Endothelial cell of umbilical vein (primary cell): ENCODE measurements around the gene AHI1. TPM values are rescaled to one million over a fixed set of nuclear protein-coding genes. Genes with fewer than 3 reads are reported as not detected.

Source experiments
- BruUV-seq: library from RNA; stranded (reverse); fragments of 400-500 nt; replicated peaks from 2 replicates; lab custom pipeline; 2021; lab: Mats Ljungman, UMichigan
- CTCF ChIA-PET: fragments of 300-600, 350-600 bp; sonication (Branson Sonifier 250); formaldehyde crosslinking; loops from one replicate; lab custom pipeline; 2021; ENCODE audit warnings: antibody characterized with exemption, inconsistent platforms; lab: Charles Lee
- POLR2A ChIA-PET: fragments of 300-600, 350-600 bp; sonication (Branson Sonifier 250); formaldehyde crosslinking; loops from one replicate; lab custom pipeline; 2021; ENCODE audit warnings: antibody characterized with exemption, inconsistent platforms; lab: Charles Lee
- DNase-seq: peaks from one replicate; pipeline ENCODE4 v3.0.0-alpha.2; 2011; ENCODE audit warnings: low read depth, low spot score
- FAIRE-seq: peaks from 2 replicates; lab custom pipeline; 2011; peaks lifted over from hg19 to GRCh38; lab: Jason Lieb, UNC
- H2AFZ ChIP-seq: 2 replicates; pipeline ENCODE4 v1.6.0; 2012; ENCODE audit warnings: low read depth, low read length, control low read depth, inconsistent platforms
- H3K27ac ChIP-seq: 2 replicates; pipeline ENCODE4 v1.5.1; 2011; ENCODE audit warnings: low read depth, mild to moderate bottlenecking, control low read depth, low read length, moderate library complexity; ENCODE audit not compliant: insufficient read depth
- H3K27me3 ChIP-seq, 2 experiments: 2 replicates each; pipeline versions ENCODE4 v1.6.0 to v1.6.1; 2011; ENCODE audit warnings: low read length in 2 of 2, mixed read lengths in 1 of 2; ENCODE audit not compliant: control insufficient read depth in 2 of 2, insufficient read depth in 2 of 2
- H3K36me3 ChIP-seq, 2 experiments: 2 replicates in 1 of 2; 3 replicates in 1 of 2; pipeline ENCODE4 v1.5.1; 2011; ENCODE audit warnings: low read length in 2 of 2, mild to moderate bottlenecking in 1 of 2, moderate library complexity in 1 of 2; ENCODE audit not compliant: control insufficient read depth in 2 of 2, insufficient read depth in 2 of 2; ENCODE audit errors: extremely low read depth in 1 of 2
- H3K4me1 ChIP-seq: 3 replicates; pipeline ENCODE4 v1.5.1; 2011; ENCODE audit warnings: mild to moderate bottlenecking, low read length; ENCODE audit not compliant: control insufficient read depth, insufficient read depth; ENCODE audit errors: extremely low read depth
- H3K4me2 ChIP-seq: 2 replicates; pipeline ENCODE4 v1.6.1; 2011; ENCODE audit warnings: low read length, control low read depth, mixed read lengths; ENCODE audit not compliant: insufficient read depth
- H3K4me3 ChIP-seq, 3 experiments: fragments of 200-600 bp in 1 of 3; sonication (generic), shearing (Covaris generic) in 1 of 3; replicated peaks in 1 of 3; 2 replicates each; pipeline ENCODE4 v1.5.1; 2011 to 2016; ENCODE audit warnings: control low read depth in 3 of 3, low read length in 3 of 3, mild to moderate bottlenecking in 2 of 3, inconsistent platforms in 1 of 3, low read depth in 1 of 3, moderate library complexity in 1 of 3; ENCODE audit not compliant: insufficient read depth in 1 of 3
- H3K79me2 ChIP-seq: 2 replicates; pipeline ENCODE4 v1.6.0; 2012; ENCODE audit warnings: low read length, inconsistent platforms; ENCODE audit not compliant: control insufficient read depth, insufficient read depth
- H3K9ac ChIP-seq: replicated peaks from 2 replicates; pipeline ENCODE3; 2011; ENCODE audit warnings: low read length, control low read depth; ENCODE audit not compliant: insufficient read depth; ENCODE audit errors: extremely low read depth
- H3K9me1 ChIP-seq: replicated peaks from 3 replicates; pipeline ENCODE4 v1.6.0; 2011; ENCODE audit warnings: mild to moderate bottlenecking, low read length; ENCODE audit not compliant: control insufficient read depth, insufficient read depth; ENCODE audit errors: extremely low read depth
- H3K9me3 ChIP-seq: replicated peaks from 2 replicates; pipeline ENCODE4 v1.5.1; 2012; ENCODE audit warnings: low read length, inconsistent platforms; ENCODE audit not compliant: control insufficient read depth, insufficient read depth
- H4K20me1 ChIP-seq: replicated peaks from 2 replicates; pipeline ENCODE3; 2011; ENCODE audit warnings: mild to moderate bottlenecking, low read length; ENCODE audit not compliant: control insufficient read depth, insufficient read depth; ENCODE audit errors: extremely low read depth
- EZH2 ChIP-seq: IDR thresholded peaks from 2 replicates; pipeline ENCODE4 v1.6.1; 2012; ENCODE audit warnings: borderline replicate concordance, low read depth, mild to moderate bottlenecking, moderate library complexity, low read length, inconsistent platforms; ENCODE audit not compliant: severe bottlenecking
- FOS ChIP-seq: IDR thresholded peaks from 2 replicates; pipeline ENCODE4 v1.6.1; 2011; ENCODE audit warnings: mild to moderate bottlenecking, low read length, moderate library complexity, borderline replicate concordance; ENCODE audit not compliant: insufficient read depth
- GATA2 ChIP-seq: IDR thresholded peaks from 2 replicates; pipeline ENCODE4 v1.7.0; 2011; ENCODE audit warnings: low read depth, mild to moderate bottlenecking, moderate library complexity, mixed read lengths, low read length; ENCODE audit not compliant: insufficient read length, insufficient read depth
- POLR2A ChIP-seq: IDR thresholded peaks from 2 replicates; pipeline ENCODE4 v1.6.1; 2012; ENCODE audit warnings: low read depth, mild to moderate bottlenecking, control low read depth, low read length
- POLR2AphosphoS5 ChIP-seq: IDR thresholded peaks from 2 replicates; pipeline ENCODE4 v1.6.1; 2012; ENCODE audit warnings: low read depth, mild to moderate bottlenecking, control low read depth, low read length, moderate library complexity; ENCODE audit not compliant: insufficient read depth
- dilution Hi-C: fragments of 300-500 bp; cut with MboI; formaldehyde crosslinking; loops from one replicate; pipeline ENCODE4 v1.15.0; 2019; ENCODE audit warnings: low sequenced_read_pairs; ENCODE audit not compliant: extremely low pct_ligation_motif_present
- intact Hi-C: fragments of 100-400 bp; cut with micrococcal nuclease; formaldehyde crosslinking; loops from one replicate; pipeline ENCODE4 v1.10.0; 2022
- polyA plus RNA-seq, 4 experiments: library from polyadenylated mRNA; depleted of rRNA in 3 of 4; stranded (reverse) in 3 of 4; unstranded in 1 of 4; fragments of >200 nt; gene quantifications; 2 replicates each; pipeline versions ENCODE4 v1.2.1 to v1.2.3, GENCODE V29; 2011 to 2012; ENCODE audit warnings: missing spikeins in 1 of 4
- total RNA-seq: library from RNA; stranded (reverse); gene quantifications from 2 replicates; pipeline ENCODE4 v1.2.3, GENCODE V29; 2021
- TF ChIP-seq, protein P1 (sequence below), 2 donors: IDR thresholded peaks; 1 replicate in 1 of 2; 2 replicates in 1 of 2; pipeline ENCODE4 v1.5.1; 2011; ENCODE audit warnings: low read length in 2 of 2, mild to moderate bottlenecking in 2 of 2, moderate library complexity in 2 of 2, control low read depth in 1 of 2, inconsistent platforms in 1 of 2, low read depth in 1 of 2; ENCODE audit not compliant: insufficient read depth in 1 of 2; ENCODE audit errors: extremely low read depth in 1 of 2
- TF ChIP-seq, protein P2 (sequence below): IDR thresholded peaks from 2 replicates; pipeline ENCODE4 v1.6.1; 2011; ENCODE audit not compliant: insufficient read depth, insufficient read length

Gene AHI1
- total and polyA plus RNA-seq, 2 donors (not counting 3 experiments of a cell fraction or from before 2014, with no cell fraction given): 5.1 to 20.7 TPM

DNA sequence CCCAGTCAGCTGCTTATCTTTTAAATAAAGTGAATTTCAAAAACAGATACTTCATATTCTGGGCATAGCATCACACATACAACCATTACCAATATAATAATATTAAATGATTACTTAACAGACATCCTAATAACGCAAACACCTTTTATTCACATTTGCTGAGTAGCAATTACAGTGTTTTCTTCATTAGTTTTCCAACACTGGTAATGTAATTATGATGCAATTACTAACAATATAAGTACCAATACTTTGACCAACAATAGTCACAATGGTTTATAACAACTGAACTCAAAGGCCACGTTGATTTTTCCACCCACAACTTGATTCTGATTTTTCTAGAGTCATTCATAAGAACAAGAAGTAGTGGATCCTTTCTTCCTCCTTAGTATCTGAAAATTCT, 212.4 kb downstream of the AHI1 start:
- no peaks in the 10 kb centered on the region for H3K79me2 ChIP-seq
- peaks cover 5% of the 10 kb centered on the region for H3K4me1 ChIP-seq
- H3K9me1 ChIP-seq: no peaks in the 10 kb centered on the region
- H3K4me2 ChIP-seq: no peak overlapping the region
- ChIA-PET CTCF (no interaction called here), POLR2A (no interaction called here)
- H3K9me3 ChIP-seq: no peaks in the 10 kb centered on the region
- no TSS peak for BruUV-seq
- H3K36me3 ChIP-seq: no peaks in the 10 kb centered on the region
- TF ChIP-seq, protein P1, sequence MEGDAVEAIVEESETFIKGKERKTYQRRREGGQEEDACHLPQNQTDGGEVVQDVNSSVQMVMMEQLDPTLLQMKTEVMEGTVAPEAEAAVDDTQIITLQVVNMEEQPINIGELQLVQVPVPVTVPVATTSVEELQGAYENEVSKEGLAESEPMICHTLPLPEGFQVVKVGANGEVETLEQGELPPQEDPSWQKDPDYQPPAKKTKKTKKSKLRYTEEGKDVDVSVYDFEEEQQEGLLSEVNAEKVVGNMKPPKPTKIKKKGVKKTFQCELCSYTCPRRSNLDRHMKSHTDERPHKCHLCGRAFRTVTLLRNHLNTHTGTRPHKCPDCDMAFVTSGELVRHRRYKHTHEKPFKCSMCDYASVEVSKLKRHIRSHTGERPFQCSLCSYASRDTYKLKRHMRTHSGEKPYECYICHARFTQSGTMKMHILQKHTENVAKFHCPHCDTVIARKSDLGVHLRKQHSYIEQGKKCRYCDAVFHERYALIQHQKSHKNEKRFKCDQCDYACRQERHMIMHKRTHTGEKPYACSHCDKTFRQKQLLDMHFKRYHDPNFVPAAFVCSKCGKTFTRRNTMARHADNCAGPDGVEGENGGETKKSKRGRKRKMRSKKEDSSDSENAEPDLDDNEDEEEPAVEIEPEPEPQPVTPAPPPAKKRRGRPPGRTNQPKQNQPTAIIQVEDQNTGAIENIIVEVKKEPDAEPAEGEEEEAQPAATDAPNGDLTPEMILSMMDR (IDR thresholded peaks at IDR 0.05; ENCODE audit: extremely low read depth in 1 of 2, insufficient read depth in 1 of 2, low read depth in 1 of 2, low read length in 2 of 2): no peak
- no peak for TF ChIP-seq POLR2AphosphoS5
- no peak for TF ChIP-seq GATA2
- TF ChIP-seq FOS: no peak
- TF ChIP-seq POLR2A: no peak
- TF ChIP-seq EZH2: no peak
- TF ChIP-seq, protein P2, sequence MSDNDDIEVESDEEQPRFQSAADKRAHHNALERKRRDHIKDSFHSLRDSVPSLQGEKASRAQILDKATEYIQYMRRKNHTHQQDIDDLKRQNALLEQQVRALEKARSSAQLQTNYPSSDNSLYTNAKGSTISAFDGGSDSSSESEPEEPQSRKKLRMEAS: no peak
- no peak for DNase-seq
- H3K27ac ChIP-seq: no peak overlapping the region
- H3K9ac ChIP-seq: no peak overlapping the region
- intact Hi-C loops: no loop called here
- H4K20me1 ChIP-seq: no peaks in the 10 kb centered on the region
- no peaks in the 10 kb centered on the region for H3K27me3 ChIP-seq
- H3K4me3 ChIP-seq: no peak overlapping the region
- H2AFZ ChIP-seq: no peak overlapping the region
- dilution Hi-C loops: no loop called here
- no peak for FAIRE-seq
